Natural killer cell (primary cell): ENCODE measurements around the gene DHRS1. TPM values are rescaled to one million over a fixed set of nuclear protein-coding genes. Genes with fewer than 3 reads are reported as not detected.

Source experiments
- ATAC-seq, 3 donors: fragments of 150-1000 bp in 2 of 3; fragments of 200-7000 bp in 1 of 3; cut with Tn5 transposase; 1 replicate in 1 of 3; 2 replicates in 2 of 3; pipeline ENCODE4 v1.10.0; 2021; ENCODE audit warnings: mild to moderate bottlenecking in 2 of 3, moderate library complexity in 2 of 3
- DNase-seq, 2 donors: peaks; one replicate each; pipeline versions ENCODE4 v3.0.0 to v3.0.0-alpha.2; 2013 to 2021; ENCODE audit warnings: mixed read lengths in 1 of 2
- H3K27ac ChIP-seq: one replicate; pipeline ENCODE4 v1.5.1; 2013; ENCODE audit warnings: mild to moderate bottlenecking, low read length
- H3K27me3 ChIP-seq: one replicate; pipeline ENCODE4 v1.6.1; 2013; ENCODE audit warnings: low read length; ENCODE audit not compliant: control insufficient read depth, insufficient read depth
- H3K36me3 ChIP-seq: one replicate; pipeline ENCODE4 v1.6.1; 2013; ENCODE audit warnings: low read length; ENCODE audit not compliant: control insufficient read depth, insufficient read depth
- H3K4me1 ChIP-seq: one replicate; pipeline ENCODE4 v1.6.1; 2013; ENCODE audit warnings: low read length; ENCODE audit not compliant: control insufficient read depth, insufficient read depth
- H3K4me3 ChIP-seq: one replicate; pipeline ENCODE4 v1.5.1; 2013; ENCODE audit warnings: low read length
- H3K9me3 ChIP-seq: one replicate; pipeline ENCODE4 v1.6.1; 2013; ENCODE audit warnings: low read length; ENCODE audit not compliant: control insufficient read depth, insufficient read depth
- H3K27ac Mint-ChIP-seq, 2 donors: one replicate each; pipeline ENCODE4 v1.8.0; 2022; ENCODE audit warnings: mild to moderate bottlenecking in 2 of 2, mixed read lengths in 2 of 2, moderate library complexity in 1 of 2
- H3K27me3 Mint-ChIP-seq, 2 donors: one replicate each; pipeline ENCODE4 v1.8.0; 2022; ENCODE audit warnings: low read depth in 2 of 2, mixed read lengths in 2 of 2
- H3K36me3 Mint-ChIP-seq: one replicate; pipeline ENCODE4 v1.8.0; 2022; ENCODE audit warnings: mixed read lengths
- H3K4me1 Mint-ChIP-seq, 2 donors: one replicate each; pipeline ENCODE4 v1.8.0; 2022; ENCODE audit warnings: mixed read lengths in 2 of 2
- H3K4me3 Mint-ChIP-seq: one replicate; pipeline ENCODE4 v1.8.0; 2022; ENCODE audit warnings: mild to moderate bottlenecking, moderate library complexity, mixed read lengths
- H3K9me3 Mint-ChIP-seq, 2 donors: one replicate each; pipeline ENCODE4 v1.8.0; 2022; ENCODE audit warnings: mixed read lengths in 2 of 2
- WGBS: methylation state at CpG from one replicate; pipeline ENCODE4 v1.1.7; 2013; ENCODE audit warnings: missing lambda C conversion rate; ENCODE audit not compliant: insufficient coverage; 5-methylcytosine and 5-hydroxymethylcytosine counted together
- intact Hi-C: fragments of 100-400 bp; cut with micrococcal nuclease; formaldehyde crosslinking; loops from one replicate; pipeline ENCODE4 v1.14.2; 2022
- total RNA-seq, 4 donors: library from RNA; stranded (reverse); fragments of 120-200 nt in 1 of 4; gene quantifications; one replicate each; pipeline versions ENCODE4 v1.2.3 to v1.2.4, GENCODE V29; 2013 to 2022
- TF ChIP-seq, protein P1 (sequence below): fragments of 200-600 bp; IDR thresholded peaks from one replicate; pipeline ENCODE4 v1.8.0; 2022; ENCODE audit warnings: antibody characterized with exemption

Gene DHRS1
- total RNA-seq, 3 donors from 2014 or later (not counting 1 experiment from before 2014, with no cell fraction given): 39.8 to 59.0 (median 43.3) TPM

DNA sequence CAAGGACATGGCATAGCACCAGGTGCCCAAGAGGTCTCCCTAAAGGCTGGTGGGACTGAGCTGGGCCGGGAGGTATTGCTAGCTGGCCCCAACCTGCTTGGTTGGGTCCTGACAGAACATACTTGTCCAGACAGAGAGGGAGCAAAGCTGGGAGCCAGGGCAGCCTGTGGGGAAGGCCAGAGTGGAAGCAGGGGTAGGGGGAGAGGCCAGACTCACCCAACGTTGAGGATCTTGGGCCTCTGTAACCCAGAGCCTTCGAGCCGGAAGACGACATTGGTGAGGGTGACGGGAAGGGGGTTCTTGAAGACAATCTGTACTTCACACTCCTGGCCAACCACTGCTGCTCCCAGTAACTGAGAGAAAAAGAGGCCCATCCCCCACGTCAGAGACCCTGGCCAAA, 45.6 kb downstream of the DHRS1 start:
- no peak overlapping the region for H3K27ac ChIP-seq
- TF ChIP-seq, protein P1, sequence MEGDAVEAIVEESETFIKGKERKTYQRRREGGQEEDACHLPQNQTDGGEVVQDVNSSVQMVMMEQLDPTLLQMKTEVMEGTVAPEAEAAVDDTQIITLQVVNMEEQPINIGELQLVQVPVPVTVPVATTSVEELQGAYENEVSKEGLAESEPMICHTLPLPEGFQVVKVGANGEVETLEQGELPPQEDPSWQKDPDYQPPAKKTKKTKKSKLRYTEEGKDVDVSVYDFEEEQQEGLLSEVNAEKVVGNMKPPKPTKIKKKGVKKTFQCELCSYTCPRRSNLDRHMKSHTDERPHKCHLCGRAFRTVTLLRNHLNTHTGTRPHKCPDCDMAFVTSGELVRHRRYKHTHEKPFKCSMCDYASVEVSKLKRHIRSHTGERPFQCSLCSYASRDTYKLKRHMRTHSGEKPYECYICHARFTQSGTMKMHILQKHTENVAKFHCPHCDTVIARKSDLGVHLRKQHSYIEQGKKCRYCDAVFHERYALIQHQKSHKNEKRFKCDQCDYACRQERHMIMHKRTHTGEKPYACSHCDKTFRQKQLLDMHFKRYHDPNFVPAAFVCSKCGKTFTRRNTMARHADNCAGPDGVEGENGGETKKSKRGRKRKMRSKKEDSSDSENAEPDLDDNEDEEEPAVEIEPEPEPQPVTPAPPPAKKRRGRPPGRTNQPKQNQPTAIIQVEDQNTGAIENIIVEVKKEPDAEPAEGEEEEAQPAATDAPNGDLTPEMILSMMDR: no peak
- H3K36me3 ChIP-seq: peaks cover 5% of the 10 kb centered on the region
- intact Hi-C loops: no loop called here
- Mint-ChIP-seq H3K27ac (no peak overlapping the region), H3K27me3 (no peaks in the 10 kb centered on the region), H3K36me3 (no peaks in the 10 kb centered on the region), H3K4me1 (no peaks in the 10 kb centered on the region), H3K4me3 (no peak overlapping the region), H3K9me3 (no peaks in the 10 kb centered on the region)
- DNase-seq: no peak
- WGBS: 91% methylated on average over 5 of the region's 7 CpGs
- no peaks in the 10 kb centered on the region for H3K4me1 ChIP-seq
- no peak for ATAC-seq
- H3K27me3 ChIP-seq: no peaks in the 10 kb centered on the region
- H3K9me3 ChIP-seq: no peaks in the 10 kb centered on the region
- H3K4me3 ChIP-seq: no peak overlapping the region

DNA sequence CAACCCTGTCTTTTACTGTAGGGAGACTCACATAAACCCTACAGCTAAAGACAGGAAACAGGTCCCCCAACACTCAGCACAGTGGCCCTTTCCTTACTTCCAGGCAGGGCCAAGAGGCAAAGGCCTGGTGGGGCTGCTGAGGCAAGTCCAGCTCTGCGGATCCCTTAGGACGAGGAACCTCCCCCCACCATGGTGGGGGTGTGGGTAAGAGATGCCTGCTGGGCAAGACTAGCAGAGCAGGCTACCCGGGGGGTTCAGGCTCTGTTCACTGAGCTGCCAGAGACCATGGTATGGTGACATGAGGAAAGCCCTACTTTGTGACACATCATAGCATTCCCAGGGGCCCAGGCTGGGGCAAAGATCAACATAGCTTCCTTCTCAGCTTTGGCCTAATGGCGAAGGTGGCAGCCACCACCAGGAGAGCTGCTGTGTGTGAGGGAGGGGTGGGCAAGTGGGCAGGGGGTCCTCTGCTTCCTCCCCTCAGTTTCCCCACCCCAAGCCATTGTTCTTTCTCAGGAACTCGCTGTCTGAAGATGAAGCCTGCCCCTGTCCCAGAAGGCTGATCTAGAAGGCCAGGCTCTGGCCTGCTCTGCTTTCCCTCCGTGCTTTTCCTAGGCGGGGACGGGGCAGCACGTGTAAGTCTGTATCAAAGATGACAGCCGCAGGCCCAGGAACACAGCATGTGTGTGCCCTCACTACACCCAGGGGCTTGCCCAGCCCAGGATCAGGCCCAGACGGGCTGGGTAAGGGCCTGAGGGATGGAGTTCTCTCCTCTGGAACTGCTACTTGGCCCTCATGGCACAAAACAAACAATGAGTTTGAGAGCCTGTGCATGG, 47.1 kb downstream of the DHRS1 start:
- no peak overlapping the region for H3K4me3 Mint-ChIP-seq
- H3K27ac Mint-ChIP-seq: no peak overlapping the region
- intact Hi-C loops: no loop called here
- Histone ChIP-seq H3K27ac (no peak overlapping the region), H3K9me3 (no peaks in the 10 kb centered on the region), H3K36me3 (peaks cover 3% of the 10 kb centered on the region), H3K4me3 (no peak overlapping the region), H3K27me3 (no peaks in the 10 kb centered on the region), H3K4me1 (no peaks in the 10 kb centered on the region)
- TF ChIP-seq, protein P1: no peak
- WGBS: 95% methylated on average over 8 of the region's 11 CpGs
- DNase-seq (no peak), ATAC-seq (no peak)
- H3K9me3 Mint-ChIP-seq: no peaks in the 10 kb centered on the region
- peaks cover 4 to 8% of the 10 kb centered on the region in 2 donors for H3K4me1 Mint-ChIP-seq
- H3K36me3 Mint-ChIP-seq: no peaks in the 10 kb centered on the region
- no peaks in the 10 kb centered on the region for H3K27me3 Mint-ChIP-seq

- TF ChIP-seq, protein P1: no peak
- no peaks in the 10 kb centered on the region for H3K36me3 Mint-ChIP-seq
- Histone ChIP-seq H3K9me3 (no peaks in the 10 kb centered on the region), H3K27ac (no peak overlapping the region), H3K4me3 (no peak overlapping the region), H3K4me1 (peaks cover 6% of the 10 kb centered on the region), H3K36me3 (peaks cover 3% of the 10 kb centered on the region), H3K27me3 (no peaks in the 10 kb centered on the region)
- ATAC-seq (no peak), DNase-seq (no peak)
- WGBS: 94% methylated on average over 1 of the region's 1 CpG
- peaks cover 8 to 14% of the 10 kb centered on the region in 2 donors for H3K4me1 Mint-ChIP-seq
- H3K4me3 Mint-ChIP-seq: no peak overlapping the region
- intact Hi-C loops: no loop called here
- H3K27me3 Mint-ChIP-seq: no peaks in the 10 kb centered on the region
- no peaks in the 10 kb centered on the region for H3K9me3 Mint-ChIP-seq
- H3K27ac Mint-ChIP-seq: no peak overlapping the region
Observed at GRCh38 chr14:24251880-24252288, 47.7 kb downstream of the DHRS1 start.
